OCI-LY7 (cell line): Measurements from ENCODE around the gene GPR32. TPM values are rescaled to one million over a fixed set of nuclear protein-coding genes. Genes with fewer than 3 reads are reported as not detected.
A peak's percentile ranks its signal among the peaks of the same experiment; 100 is the strongest.

Experiments used
- BruUV-seq: library from RNA; stranded (reverse); fragments of 400-500 nt; replicated peaks from 2 replicates; lab custom pipeline; 2021; lab: Mats Ljungman, UMichigan
- CTCF ChIA-PET: fragments of 300-600 bp; sonication (Branson Sonifier 250); formaldehyde crosslinking; loops from one replicate; lab custom pipeline; 2022; ENCODE audit warnings: antibody characterized with exemption; ENCODE audit not compliant: unreplicated experiment; lab: Charles Lee
- POLR2A ChIA-PET: fragments of 300-600 bp; sonication (Branson Sonifier 250); formaldehyde crosslinking; loops from one replicate; lab custom pipeline; 2022; ENCODE audit warnings: antibody characterized with exemption; lab: Charles Lee
- DNase-seq: peaks from one replicate; pipeline ENCODE4 v3.0.0-alpha.2; 2015; ENCODE audit warnings: low spot score
- H2AFZ ChIP-seq: fragments of 200-600 bp; sonication (generic), shearing (Covaris generic); 2 replicates; pipeline ENCODE4 v1.6.1; 2014; ENCODE audit warnings: mild to moderate bottlenecking, antibody characterized with exemption, low read length, moderate library complexity
- H3K27ac ChIP-seq: fragments of 200-600 bp; sonication (generic); 2 replicates; pipeline ENCODE4 v1.5.1; 2014; ENCODE audit warnings: mixed run types, low read depth, mild to moderate bottlenecking, moderate library complexity, low read length, inconsistent platforms; ENCODE audit not compliant: poor library complexity, severe bottlenecking
- H3K36me3 ChIP-seq: fragments of 200-600 bp; sonication (generic); 2 replicates; pipeline ENCODE4 v1.6.1; 2014; ENCODE audit warnings: mild to moderate bottlenecking, antibody characterized with exemption, low read length, moderate library complexity, mixed read lengths; ENCODE audit not compliant: insufficient read depth
- H3K4me1 ChIP-seq: fragments of 200-600 bp; sonication (generic); 2 replicates; pipeline ENCODE4 v1.5.1; 2014; ENCODE audit warnings: mild to moderate bottlenecking, low read length; ENCODE audit not compliant: insufficient read depth, poor library complexity, severe bottlenecking
- H3K4me2 ChIP-seq: fragments of 200-600 bp; sonication (generic); 2 replicates; pipeline ENCODE4 v1.6.1; 2014; ENCODE audit warnings: mild to moderate bottlenecking, low read length
- H3K4me3 ChIP-seq: fragments of 200-600 bp; sonication (generic); 2 replicates; pipeline ENCODE4 v1.5.1; 2014; ENCODE audit warnings: mild to moderate bottlenecking, low read depth, low read length; ENCODE audit not compliant: poor library complexity, severe bottlenecking
- H3K79me2 ChIP-seq: fragments of 200-600 bp; sonication (generic); 2 replicates; pipeline ENCODE4 v1.6.1; 2016; ENCODE audit warnings: low read depth, mild to moderate bottlenecking, low read length, moderate library complexity, mixed read lengths; ENCODE audit not compliant: insufficient read depth
- H3K9me2 ChIP-seq: fragments of 200-600 bp; sonication (generic); 2 replicates; pipeline ENCODE4 v1.6.1; 2016; ENCODE audit warnings: mild to moderate bottlenecking, low read length, mixed read lengths; ENCODE audit not compliant: insufficient read depth
- H3K9me3 ChIP-seq: fragments of 200-600 bp; sonication (generic); 2 replicates; pipeline ENCODE4 v1.6.1; 2014; ENCODE audit warnings: mild to moderate bottlenecking, mixed run types, low read length, mixed read lengths
- H4K20me1 ChIP-seq: fragments of 200-600 bp; sonication (generic); 2 replicates; pipeline ENCODE4 v1.6.1; 2014; ENCODE audit warnings: mild to moderate bottlenecking, antibody characterized with exemption, low read length, moderate library complexity, mixed read lengths; ENCODE audit not compliant: insufficient read depth
- CTCF ChIP-seq: fragments of 200-600 bp; sonication (generic); conservative IDR thresholded peaks from 2 replicates; pipeline ENCODE4 v1.5.1; 2014; ENCODE audit warnings: mild to moderate bottlenecking, antibody characterized with exemption, low read length, moderate library complexity, mixed read lengths
- intact Hi-C: fragments of 100-400 bp; cut with micrococcal nuclease; formaldehyde crosslinking; loops from one replicate; pipeline ENCODE4 v1.10.0; 2022; ENCODE audit not compliant: unreplicated experiment
- total RNA-seq, 2 experiments: library from RNA; depleted of rRNA in 1 of 2; stranded (reverse); fragments of >200 nt in 1 of 2; shearing (Covaris generic) in 1 of 2; gene quantifications; 2 replicates each; pipeline ENCODE4 v1.2.3, GENCODE V29; 2014 to 2022

Gene GPR32
- total RNA-seq, 2 experiments from 2014 or later: not detected

- H3K4me3 ChIP-seq: peak overlapping the region; percentile 99
- H3K79me2 ChIP-seq: peaks cover 45% of the 10 kb centered on the region
- H3K9me3 ChIP-seq: no peaks in the 10 kb centered on the region
- peaks cover 49% of the 10 kb centered on the region for H3K36me3 ChIP-seq
- intact Hi-C loops: loop anchor here (2.0 to 10.0 kb wide), 2 partner anchors 15 to 459 kb away; no protein-coding TSS in a partner anchor
- H3K9me2 ChIP-seq: no peaks in the 10 kb centered on the region
- TF ChIP-seq CTCF: no peak
- H4K20me1 ChIP-seq: peaks cover 28% of the 10 kb centered on the region
- peak overlapping the region; percentile 91 for H3K4me2 ChIP-seq
- no peak overlapping the region for H2AFZ ChIP-seq
- CTCF ChIA-PET: no interaction called here
- peak overlapping the region; percentile 73 for H3K27ac ChIP-seq
- H3K4me1 ChIP-seq: peaks cover 22% of the 10 kb centered on the region
- peak; percentile 67 for DNase-seq
- POLR2A ChIA-PET: interaction anchor here (0.6 kb wide), 1 partner anchor 248 kb away, joined by 3 read pairs; no protein-coding TSS in a partner anchor
- BruUV-seq: TSS peak; percentile 86
Observed at GRCh38 chr19:50803633-50804419, 33.6 kb downstream of the GPR32 start.

- Histone ChIP-seq H3K9me2 (no peaks in the 10 kb centered on the region), H3K27ac (peak overlapping the region; percentile 73), H3K9me3 (no peaks in the 10 kb centered on the region), H3K4me1 (peaks cover 22% of the 10 kb centered on the region), H3K79me2 (peaks cover 45% of the 10 kb centered on the region), H3K4me2 (peak overlapping the region; percentile 91), H4K20me1 (peaks cover 26% of the 10 kb centered on the region), H3K36me3 (peaks cover 41% of the 10 kb centered on the region), H2AFZ (peak overlapping the region; percentile 70), H3K4me3 (peak overlapping the region; percentile 99)
- ChIA-PET POLR2A (interaction anchor here (0.6 kb wide), 1 partner anchor 249 kb away, joined by 3 read pairs; no protein-coding TSS in a partner anchor), CTCF (no interaction called here)
- intact Hi-C loops: loop anchor here (2.0 to 10.0 kb wide), 2 partner anchors 14 to 460 kb away; no protein-coding TSS in a partner anchor
- DNase-seq: peak; percentile 99
- no TSS peak for BruUV-seq
- TF ChIP-seq CTCF: no peak
Observed at GRCh38 chr19:50804420-50805272, 34.4 kb downstream of the GPR32 start.
